Neural progenitor cell (in vitro differentiated cells): ENCODE measurements around the gene MCCD1. TPM values are rescaled to one million over a fixed set of nuclear protein-coding genes. Genes with fewer than 3 reads are reported as not detected.

Experiments
- DNase-seq: peaks from one replicate; pipeline ENCODE4 v3.0.0-alpha.2; 2016; ENCODE audit warnings: low spot score
- H2AFZ ChIP-seq: fragments of 200-600 bp; sonication (generic); replicated peaks from 2 replicates; pipeline ENCODE4 v1.6.1; 2016; ENCODE audit warnings: antibody characterized with exemption
- H3F3A ChIP-seq: fragments of 200-600 bp; sonication (generic); 2 replicates; pipeline ENCODE4 v1.6.1; 2016; ENCODE audit warnings: antibody characterized with exemption, low read depth
- H3K27ac ChIP-seq: fragments of 200-600 bp; sonication (generic); 2 replicates; pipeline ENCODE4 v1.5.1; 2016; ENCODE audit warnings: mild to moderate bottlenecking
- H3K27me3 ChIP-seq: fragments of 200-600 bp; sonication (generic); 2 replicates; pipeline ENCODE4 v1.6.1; 2016; ENCODE audit warnings: mild to moderate bottlenecking, moderate library complexity
- H3K36me3 ChIP-seq: fragments of 200-600 bp; sonication (generic); 2 replicates; pipeline ENCODE4 v1.5.1; 2016
- H3K4me1 ChIP-seq: fragments of 200-600 bp; sonication (generic); 2 replicates; pipeline ENCODE4 v1.6.1; 2016; ENCODE audit warnings: mixed run types
- H3K4me2 ChIP-seq: fragments of 200-600 bp; sonication (generic); 2 replicates; pipeline ENCODE4 v1.6.1; 2016
- H3K4me3 ChIP-seq: fragments of 200-600 bp; sonication (generic); 2 replicates; pipeline ENCODE4 v1.5.1; 2016
- H3K79me2 ChIP-seq: fragments of 200-600 bp; sonication (generic); 2 replicates; pipeline ENCODE4 v1.6.1; 2016; ENCODE audit warnings: low read depth
- H3K9ac ChIP-seq: fragments of 200-600 bp; sonication (generic); 2 replicates; pipeline ENCODE4 v1.6.1; 2016
- H3K9me3 ChIP-seq: fragments of 200-600 bp; sonication (generic); 2 replicates; pipeline ENCODE4 v1.5.1; 2016; ENCODE audit warnings: low read depth
- H4K20me1 ChIP-seq: fragments of 200-600 bp; sonication (generic); 2 replicates; pipeline ENCODE4 v1.6.1; 2016; ENCODE audit warnings: low read depth
- H3K27ac Mint-ChIP-seq: 3 replicates; pipeline ENCODE4 v1.8.0; 2021; ENCODE audit warnings: mixed read lengths
- H3K27me3 Mint-ChIP-seq: 2 replicates; pipeline ENCODE4 v1.8.0; 2022; ENCODE audit warnings: low read depth, mild to moderate bottlenecking, inconsistent platforms, moderate library complexity, mixed read lengths; ENCODE audit not compliant: insufficient read depth
- H3K36me3 Mint-ChIP-seq: 3 replicates; pipeline ENCODE4 v1.8.0; 2021; ENCODE audit warnings: mixed read lengths
- H3K4me1 Mint-ChIP-seq: 3 replicates; pipeline ENCODE4 v1.8.0; 2021; ENCODE audit warnings: mixed read lengths
- H3K4me3 Mint-ChIP-seq: 3 replicates; pipeline ENCODE4 v1.8.0; 2021; ENCODE audit warnings: mild to moderate bottlenecking, moderate library complexity, mixed read lengths
- H3K9me3 Mint-ChIP-seq: 3 replicates; pipeline ENCODE4 v1.8.0; 2020; ENCODE audit warnings: mixed read lengths
- CTCF ChIP-seq: fragments of 200-600 bp; sonication (generic); IDR thresholded peaks from 2 replicates; pipeline ENCODE4 v1.5.1; 2017; ENCODE audit warnings: antibody characterized with exemption, mild to moderate bottlenecking
- EZH2 ChIP-seq: fragments of 200-600 bp; sonication (generic); IDR thresholded peaks from 2 replicates; pipeline ENCODE4 v1.6.1; 2017; ENCODE audit warnings: antibody characterized with exemption, mild to moderate bottlenecking, moderate library complexity
- EZH2phosphoT487 ChIP-seq: fragments of 200-600 bp; sonication (generic); IDR thresholded peaks from 2 replicates; pipeline ENCODE4 v1.6.1; 2017; ENCODE audit warnings: antibody characterized with exemption
- total RNA-seq: library from RNA; depleted of rRNA; stranded (reverse); fragments of >200 nt; gene quantifications from 2 replicates; pipeline ENCODE4 v1.2.3, GENCODE V29; 2015; ENCODE audit warnings: low replicate concordance

The MCCD1 gene
- total RNA-seq, 1 donor from 2014 or later = not detected

- H4K20me1 ChIP-seq = no peaks in the 10 kb centered on the region
- H3K4me3 Mint-ChIP-seq = no peak overlapping the region
- no peaks in the 10 kb centered on the region for H3K79me2 ChIP-seq
- H3K9ac ChIP-seq = no peak overlapping the region
- no peak overlapping the region for H3K27ac Mint-ChIP-seq
- no peak overlapping the region for H2AFZ ChIP-seq
- DNase-seq = no peak
- H3K36me3 Mint-ChIP-seq = no peaks in the 10 kb centered on the region
- H3K27ac ChIP-seq = no peak overlapping the region
- peaks cover 7% of the 10 kb centered on the region for H3K4me1 Mint-ChIP-seq
- H3K27me3 Mint-ChIP-seq = peaks cover 20% of the 10 kb centered on the region
- H3K4me3 ChIP-seq = no peak overlapping the region
- H3K4me1 ChIP-seq = peaks cover 6% of the 10 kb centered on the region
- no peaks in the 10 kb centered on the region for H3K9me3 ChIP-seq
- H3K27me3 ChIP-seq = peaks cover 9% of the 10 kb centered on the region
- no peaks in the 10 kb centered on the region for H3F3A ChIP-seq
- TF ChIP-seq CTCF (no peak), EZH2phosphoT487 (no peak), EZH2 (no peak)
- H3K4me2 ChIP-seq = no peak overlapping the region
- no peaks in the 10 kb centered on the region for H3K9me3 Mint-ChIP-seq
- H3K36me3 ChIP-seq = no peaks in the 10 kb centered on the region
These were observed 47.4 kb downstream of the MCCD1 start for GRCh38 chr6:31575952-31576685.

GRCh38 chr6:31576897-31577578, 48.3 kb downstream of the MCCD1 start:
- H3F3A ChIP-seq = no peaks in the 10 kb centered on the region
- peaks cover 9% of the 10 kb centered on the region for H3K27me3 ChIP-seq
- no peaks in the 10 kb centered on the region for H3K9me3 ChIP-seq
- H3K36me3 Mint-ChIP-seq = no peaks in the 10 kb centered on the region
- no peak for TF ChIP-seq EZH2
- TF ChIP-seq CTCF = no peak
- no peak for TF ChIP-seq EZH2phosphoT487
- H3K4me3 ChIP-seq = no peak overlapping the region
- peaks cover 27% of the 10 kb centered on the region for H3K27me3 Mint-ChIP-seq
- no peaks in the 10 kb centered on the region for H3K36me3 ChIP-seq
- no peaks in the 10 kb centered on the region for H3K79me2 ChIP-seq
- DNase-seq = no peak
- H2AFZ ChIP-seq = no peak overlapping the region
- no peak overlapping the region for H3K4me3 Mint-ChIP-seq
- H4K20me1 ChIP-seq = no peaks in the 10 kb centered on the region
- H3K4me1 ChIP-seq = peaks cover 11% of the 10 kb centered on the region
- H3K9ac ChIP-seq = no peak overlapping the region
- H3K27ac ChIP-seq = no peak overlapping the region
- H3K4me1 Mint-ChIP-seq = peaks cover 15% of the 10 kb centered on the region
- peak overlapping the region; percentile 64 for H3K27ac Mint-ChIP-seq
- H3K9me3 Mint-ChIP-seq = no peaks in the 10 kb centered on the region
- no peak overlapping the region for H3K4me2 ChIP-seq

- Mint-ChIP-seq H3K27ac (no peak overlapping the region), H3K9me3 (no peaks in the 10 kb centered on the region), H3K27me3 (peaks cover 27% of the 10 kb centered on the region), H3K4me3 (no peak overlapping the region), H3K4me1 (peaks cover 15% of the 10 kb centered on the region), H3K36me3 (no peaks in the 10 kb centered on the region)
- no peaks in the 10 kb centered on the region for H4K20me1 ChIP-seq
- H2AFZ ChIP-seq = no peak overlapping the region
- H3K27ac ChIP-seq = no peak overlapping the region
- H3K4me2 ChIP-seq = no peak overlapping the region
- no peak overlapping the region for H3K4me3 ChIP-seq
- no peak overlapping the region for H3K9ac ChIP-seq
- no peak for TF ChIP-seq EZH2phosphoT487
- no peak for TF ChIP-seq EZH2
- TF ChIP-seq CTCF = no peak
- no peaks in the 10 kb centered on the region for H3K36me3 ChIP-seq
- no peaks in the 10 kb centered on the region for H3F3A ChIP-seq
- H3K9me3 ChIP-seq = no peaks in the 10 kb centered on the region
- H3K4me1 ChIP-seq = peaks cover 11% of the 10 kb centered on the region
- H3K79me2 ChIP-seq = no peaks in the 10 kb centered on the region
- DNase-seq = no peak
- H3K27me3 ChIP-seq = peaks cover 9% of the 10 kb centered on the region
These were observed 48.8 kb downstream of the MCCD1 start for GRCh38 chr6:31577579-31577966.
